GM19240 (cell line): ENCODE data around the gene EGFR.

Experiments used
- DNase-seq: peaks from one replicate; pipeline ENCODE4 v3.0.0; 2011; ENCODE audit warnings: low spot score; ENCODE audit not compliant: insufficient read length

Gene EGFR

DNA sequence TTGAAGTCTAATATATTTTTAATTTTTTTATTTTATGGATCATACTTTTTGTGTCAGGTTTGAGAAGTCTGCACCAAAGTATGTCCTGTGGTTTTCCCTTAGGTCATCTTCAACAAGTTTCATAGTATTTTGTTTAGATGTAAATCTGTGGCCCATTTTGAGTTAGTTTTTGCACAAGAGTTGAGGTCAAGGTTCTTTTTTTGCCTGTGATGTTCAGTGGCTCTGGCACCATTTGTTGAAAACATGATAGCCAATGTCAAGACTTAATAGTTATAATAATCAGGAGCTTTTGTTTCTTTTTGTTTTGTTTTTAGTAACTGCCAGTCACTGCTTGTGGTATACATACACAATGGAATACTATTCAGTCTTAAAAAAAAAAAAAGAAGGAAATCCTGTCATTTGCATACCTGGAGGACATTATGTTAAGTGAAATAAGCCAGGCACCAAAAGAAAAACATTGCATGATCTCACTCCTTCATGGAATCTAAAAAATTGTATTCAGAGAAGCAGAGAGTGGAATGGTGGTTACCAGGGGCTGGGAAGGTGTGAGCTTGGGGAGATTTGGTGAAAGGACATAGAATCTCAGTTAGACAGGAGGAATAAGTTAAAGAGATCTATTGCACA lies 61.3 kb downstream of the EGFR start:
- DNase-seq: no peak

DNA sequence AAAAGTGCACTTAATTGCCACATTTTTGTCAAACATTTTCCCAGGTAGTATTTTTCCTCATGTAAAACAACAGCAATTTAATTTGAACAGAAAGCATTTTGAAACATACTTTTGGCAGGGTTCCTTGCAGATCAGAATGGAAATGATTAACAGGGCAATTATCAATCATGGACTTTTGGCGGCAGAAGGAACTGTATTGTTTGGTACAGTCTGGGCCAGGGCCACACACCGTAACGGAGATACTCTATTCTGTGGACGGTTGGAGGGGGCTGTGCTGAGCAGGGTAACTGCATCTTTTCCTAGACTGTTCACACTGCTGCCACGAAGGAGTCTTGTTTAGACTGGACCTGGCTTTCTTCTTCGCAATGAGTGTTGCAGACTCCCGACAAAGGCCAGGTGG lies 62.3 kb downstream of the EGFR start:
- DNase-seq: no peak

DNA sequence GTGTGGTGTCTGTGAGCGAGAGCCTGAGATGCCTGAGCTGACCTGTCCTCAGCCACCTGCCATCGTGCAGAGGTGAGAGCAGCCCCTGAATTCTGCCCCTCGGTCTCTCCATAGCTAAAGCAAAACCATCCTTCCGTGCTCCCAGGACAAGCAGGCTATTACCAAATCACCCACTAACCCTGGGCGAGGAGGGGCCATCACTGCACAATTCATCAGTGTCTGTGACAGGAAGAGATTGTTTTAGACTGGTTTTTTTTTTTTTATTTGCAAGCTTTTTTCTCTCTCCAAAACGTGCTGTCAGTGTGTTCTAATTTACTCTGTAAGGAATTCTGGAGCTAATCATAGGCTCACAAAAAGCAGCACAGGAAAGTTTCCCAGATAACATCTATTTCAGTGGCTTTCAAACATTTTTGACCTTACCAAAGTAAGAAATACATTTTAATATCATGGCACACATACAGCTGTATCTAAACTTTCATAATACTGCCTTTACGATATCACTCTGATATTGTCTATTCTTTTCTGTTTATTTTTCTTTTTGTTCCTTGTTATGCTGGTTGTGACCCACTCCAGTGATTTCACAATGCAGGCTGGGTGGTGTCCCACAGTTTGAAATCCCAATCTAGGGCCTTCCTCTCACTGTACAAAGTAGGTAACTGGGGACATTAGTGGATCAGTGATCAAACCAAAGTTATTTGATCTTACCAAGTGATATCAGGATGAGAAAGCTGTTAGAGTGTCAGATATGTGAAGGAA lies 62.8 kb downstream of the EGFR start:
- DNase-seq: no peak

DNA sequence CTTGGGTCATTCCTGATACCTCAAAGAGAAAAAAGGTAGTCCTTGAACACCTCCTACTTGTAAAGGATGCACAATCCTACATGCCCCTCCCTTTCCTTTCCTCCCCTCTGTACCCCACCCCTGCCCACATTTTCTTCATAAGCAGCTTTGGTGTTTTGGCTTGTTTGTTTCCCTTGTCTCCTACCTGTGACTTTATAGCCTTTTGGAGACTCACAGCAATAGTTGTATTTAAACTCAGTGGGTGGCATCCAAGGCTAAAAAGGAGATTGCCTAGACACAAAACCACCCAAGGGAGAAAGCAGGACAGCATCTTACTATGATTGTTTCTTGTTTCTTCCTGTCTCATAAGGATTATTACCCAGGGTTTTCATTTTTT lies 63.4 kb downstream of the EGFR start:
- no peak for DNase-seq

DNA sequence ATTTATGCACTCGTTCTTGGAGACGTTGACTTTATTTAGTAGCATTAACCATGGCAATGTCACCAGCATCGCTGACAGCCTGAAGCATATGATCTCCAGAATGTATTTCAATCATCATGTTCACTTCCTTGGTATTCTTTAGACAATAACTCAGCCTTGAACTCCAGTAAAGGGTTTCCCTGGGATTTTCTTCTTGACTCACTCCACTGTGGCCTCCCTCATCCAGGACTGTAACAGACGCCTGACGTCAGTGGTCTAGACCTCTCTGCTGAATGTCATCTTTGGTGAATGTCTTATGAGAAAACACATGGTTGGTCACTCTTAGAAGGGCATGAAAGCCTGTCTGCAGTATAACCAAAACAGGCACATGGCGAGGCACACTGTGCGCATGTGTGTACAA lies 64.4 kb downstream of the EGFR start:
- DNase-seq: no peak

DNA sequence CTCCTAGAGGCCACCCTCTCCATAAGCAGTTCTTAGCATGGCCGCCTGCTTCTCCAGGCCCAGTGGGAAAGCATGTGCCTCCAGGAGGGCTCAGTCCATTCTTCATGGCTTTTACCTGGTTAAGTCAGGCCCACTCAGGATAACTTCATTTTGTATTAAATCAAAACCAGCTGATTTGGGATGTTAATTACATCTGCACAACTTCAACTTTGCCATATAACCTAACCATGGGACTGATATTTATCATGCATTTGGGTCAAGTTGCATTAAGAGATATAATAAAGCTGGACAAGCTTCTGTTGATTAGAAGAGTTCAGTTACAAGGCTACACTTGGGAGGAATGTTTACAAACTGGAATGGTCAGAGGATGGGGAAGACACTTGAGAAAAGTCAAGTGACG lies 65.5 kb downstream of the EGFR start:
- no peak for DNase-seq

DNA sequence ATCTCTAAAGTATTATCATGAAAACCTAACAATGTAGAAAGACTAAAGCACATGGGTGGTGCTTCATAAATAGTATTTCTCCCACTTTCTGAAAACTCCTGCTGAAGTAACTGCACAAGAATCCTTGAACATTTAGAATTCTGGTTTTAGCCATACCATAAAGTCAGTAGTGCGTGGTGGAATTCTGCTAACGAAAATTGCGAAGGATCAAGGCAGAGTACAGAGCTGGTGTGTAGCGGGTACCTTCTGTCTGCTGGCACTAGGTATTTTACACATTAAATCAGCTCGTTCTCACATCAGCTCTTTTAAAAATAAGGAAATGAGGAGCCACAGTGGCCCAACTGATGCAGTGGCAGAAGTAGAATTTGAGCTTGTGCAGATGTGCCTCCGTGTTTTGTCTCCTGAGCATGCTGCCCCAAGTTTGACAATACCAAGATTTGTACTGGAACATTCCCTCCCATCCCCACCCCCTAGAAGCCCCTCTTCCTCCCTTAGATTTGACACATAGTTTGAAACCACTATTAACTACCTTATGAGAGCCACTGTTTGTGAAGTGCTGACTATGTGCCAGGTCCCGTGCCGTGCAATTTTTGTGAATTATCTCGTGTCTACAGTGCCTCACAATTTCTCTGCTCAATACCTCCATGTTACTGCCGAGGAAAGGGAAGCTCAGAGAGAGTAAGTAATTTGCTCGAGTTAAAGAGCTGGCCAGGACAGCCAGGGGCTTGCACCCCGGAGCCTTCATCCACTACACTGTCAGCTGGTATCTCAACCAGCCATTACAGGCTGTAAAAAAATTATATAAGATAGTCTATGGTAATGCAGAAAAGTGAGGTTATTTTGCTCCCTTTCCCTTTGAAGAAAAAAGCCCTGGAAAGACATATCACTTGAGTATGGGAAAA lies 66.9 kb downstream of the EGFR start:
- DNase-seq: no peak

DNA sequence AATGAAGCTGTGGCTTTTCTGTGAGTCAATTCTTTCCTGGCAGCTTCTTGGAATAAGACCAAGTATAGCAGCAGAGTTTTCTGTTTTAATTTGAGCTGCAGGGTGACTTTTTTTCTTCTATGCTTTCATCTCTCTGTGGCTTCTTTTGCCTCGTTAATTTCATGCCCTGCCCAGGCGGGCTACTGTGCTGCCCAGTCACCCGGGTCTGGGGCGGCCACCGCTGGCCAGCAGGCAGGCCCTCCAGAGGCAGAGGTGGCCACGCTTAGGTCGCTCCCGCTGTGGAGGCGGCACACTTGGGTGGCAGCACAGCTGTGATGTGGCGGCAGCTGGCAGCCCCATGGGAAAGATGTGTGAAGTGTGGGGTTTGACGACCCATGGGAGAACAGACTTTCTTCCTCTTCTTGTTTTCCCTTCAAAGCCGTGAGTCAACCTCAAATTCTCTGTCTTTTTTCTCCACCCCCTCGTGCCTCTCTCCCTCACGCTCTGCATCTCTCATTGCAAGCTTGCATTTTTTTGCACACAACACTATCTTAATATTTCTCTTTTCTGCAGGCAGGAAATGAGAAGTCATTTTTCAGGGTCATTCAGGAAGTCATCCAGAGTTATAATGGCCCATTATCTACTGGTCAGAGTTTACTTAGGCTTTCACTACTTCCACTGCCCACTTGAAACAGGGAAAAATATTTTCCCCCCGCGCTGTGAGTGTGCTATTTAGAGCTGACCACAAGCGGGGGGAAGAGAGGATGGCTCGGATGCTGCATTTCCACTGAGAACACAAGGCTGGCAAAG lies 67.8 kb downstream of the EGFR start:
- DNase-seq: no peak

DNA sequence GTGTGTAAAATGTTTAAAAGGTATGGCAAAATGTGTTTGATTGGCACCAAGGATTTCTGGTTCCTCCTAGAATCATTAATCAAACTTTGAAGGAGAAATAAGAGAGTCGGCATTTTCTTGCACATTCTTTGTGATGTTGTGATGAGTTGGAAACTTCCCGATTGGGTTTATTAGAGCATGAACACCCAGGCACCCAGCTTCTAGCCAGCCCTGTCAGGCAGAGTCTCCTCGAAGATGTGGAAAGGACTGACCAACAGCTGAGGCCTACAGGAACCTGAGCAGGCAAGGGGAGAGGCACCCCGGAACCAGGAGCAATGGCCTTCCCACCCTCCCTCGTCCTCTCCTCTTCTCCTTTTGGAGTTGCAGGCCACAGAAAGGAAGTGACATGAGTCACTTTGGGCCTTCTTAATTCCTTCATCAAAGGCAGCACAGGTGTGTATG lies 68.7 kb downstream of the EGFR start:
- no peak for DNase-seq

DNA sequence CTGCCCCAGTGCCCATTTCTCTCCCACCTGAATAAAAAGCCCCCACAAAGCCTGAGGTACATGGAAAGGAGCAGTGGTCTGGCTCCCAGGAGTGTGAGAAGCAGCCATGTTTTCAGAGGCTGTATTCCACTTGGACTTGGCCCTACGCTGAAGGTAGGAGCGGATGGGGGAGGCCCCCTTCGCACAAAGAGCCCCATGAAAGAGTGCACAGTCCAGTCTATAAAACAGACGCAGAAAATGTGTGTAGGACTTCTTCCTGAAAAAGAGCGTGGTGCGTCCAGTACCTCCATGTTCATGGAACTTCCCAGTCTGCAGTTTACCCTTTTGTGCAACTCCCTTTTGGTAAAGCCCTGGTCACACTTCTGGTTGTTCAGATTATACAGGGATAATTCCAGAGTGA lies 69.3 kb downstream of the EGFR start:
- DNase-seq: no peak

DNA sequence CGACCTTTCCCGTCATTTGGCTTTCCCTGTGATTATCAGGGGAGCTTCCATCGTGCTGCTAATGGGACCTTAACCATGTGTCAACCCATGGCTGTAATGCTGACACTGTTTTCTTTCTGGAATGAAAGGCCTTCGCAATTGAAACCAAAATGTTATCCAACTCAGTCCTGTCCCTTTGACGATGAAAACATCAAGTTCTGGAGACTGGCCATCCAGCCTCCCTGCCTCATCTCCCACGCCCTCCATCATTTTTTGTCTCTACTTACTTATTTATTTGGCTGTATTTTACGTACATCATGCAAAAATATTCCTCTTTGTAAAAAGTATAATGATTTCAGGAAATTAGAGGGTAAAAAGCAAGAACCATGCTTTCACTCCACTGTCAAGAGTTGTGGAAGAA lies 69.8 kb downstream of the EGFR start:
- no peak for DNase-seq

DNA sequence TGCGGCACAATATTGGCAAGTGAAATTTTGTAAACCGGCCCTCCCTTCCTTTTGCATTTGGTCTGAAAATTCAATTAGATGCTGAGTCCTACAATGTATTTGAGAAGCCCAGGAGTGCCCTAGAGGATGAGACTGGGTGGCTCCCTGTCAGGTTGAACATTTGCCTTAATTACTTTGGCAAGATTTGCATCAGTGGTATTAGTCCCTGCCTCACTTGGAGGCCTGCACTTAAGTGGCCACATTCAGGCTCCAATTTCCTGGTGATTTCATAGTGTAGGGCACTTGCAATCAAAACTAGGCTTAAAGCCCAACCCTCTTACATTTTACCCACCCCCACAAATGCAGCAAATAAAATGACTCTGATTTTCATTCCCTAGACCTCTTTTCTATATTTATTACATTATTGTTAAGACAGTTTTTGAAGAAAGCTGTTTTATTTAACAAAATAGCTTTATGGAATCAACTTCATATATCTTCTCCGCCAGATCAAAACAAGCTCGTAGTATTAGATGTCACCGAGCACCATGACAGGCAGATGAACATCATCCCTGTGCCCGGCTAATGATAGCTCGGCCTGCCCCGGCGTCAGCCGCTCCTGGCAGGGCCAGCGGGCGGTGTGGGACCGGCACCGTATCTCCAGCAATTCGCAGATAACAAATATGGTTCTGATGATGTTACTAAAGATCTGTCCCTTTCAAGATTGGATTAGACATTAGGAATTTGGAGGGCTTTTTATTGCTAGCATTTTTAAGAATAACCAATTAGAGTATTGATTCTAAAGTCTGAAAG lies 73.6 kb downstream of the EGFR start:
- DNase-seq: no peak

DNA sequence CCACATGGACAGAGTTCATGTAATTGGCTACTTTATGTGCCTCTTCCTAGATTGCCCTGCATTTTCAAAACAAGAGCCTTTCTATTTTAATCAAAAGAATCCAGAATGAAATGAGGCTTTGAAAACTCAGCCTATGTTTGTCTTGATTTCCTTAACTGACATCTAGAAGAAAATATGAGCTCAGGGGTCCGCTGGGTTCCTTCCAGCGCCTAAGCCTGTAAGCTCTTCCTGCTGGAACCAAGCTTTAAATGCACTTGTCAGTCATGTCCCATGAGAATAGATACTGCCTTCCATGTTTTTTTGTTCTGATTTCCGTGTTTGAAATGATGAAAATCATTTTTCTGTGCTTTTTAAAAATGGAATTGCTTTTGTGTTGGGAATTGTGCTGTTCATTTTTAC lies 74.2 kb downstream of the EGFR start:
- no peak for DNase-seq

DNA sequence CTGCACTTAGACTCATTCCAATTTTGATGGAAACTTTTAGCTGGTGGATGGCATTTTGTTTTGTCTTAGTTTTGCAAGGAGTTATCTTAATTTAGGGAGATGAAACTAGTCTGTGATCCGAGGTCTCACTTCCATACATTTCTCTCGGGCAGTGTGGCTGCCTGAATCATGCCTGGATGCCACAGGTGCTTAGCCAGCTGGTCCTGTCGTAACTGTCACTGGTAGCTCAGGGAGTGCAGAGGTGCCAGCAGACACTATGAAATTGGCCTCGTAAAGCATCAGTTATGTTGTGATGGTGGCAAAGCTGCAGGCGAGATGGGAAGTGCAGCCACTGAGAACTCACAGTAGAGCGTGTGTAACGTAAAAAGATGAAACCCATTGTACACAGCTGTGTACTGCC lies 74.9 kb downstream of the EGFR start:
- DNase-seq: no peak

DNA sequence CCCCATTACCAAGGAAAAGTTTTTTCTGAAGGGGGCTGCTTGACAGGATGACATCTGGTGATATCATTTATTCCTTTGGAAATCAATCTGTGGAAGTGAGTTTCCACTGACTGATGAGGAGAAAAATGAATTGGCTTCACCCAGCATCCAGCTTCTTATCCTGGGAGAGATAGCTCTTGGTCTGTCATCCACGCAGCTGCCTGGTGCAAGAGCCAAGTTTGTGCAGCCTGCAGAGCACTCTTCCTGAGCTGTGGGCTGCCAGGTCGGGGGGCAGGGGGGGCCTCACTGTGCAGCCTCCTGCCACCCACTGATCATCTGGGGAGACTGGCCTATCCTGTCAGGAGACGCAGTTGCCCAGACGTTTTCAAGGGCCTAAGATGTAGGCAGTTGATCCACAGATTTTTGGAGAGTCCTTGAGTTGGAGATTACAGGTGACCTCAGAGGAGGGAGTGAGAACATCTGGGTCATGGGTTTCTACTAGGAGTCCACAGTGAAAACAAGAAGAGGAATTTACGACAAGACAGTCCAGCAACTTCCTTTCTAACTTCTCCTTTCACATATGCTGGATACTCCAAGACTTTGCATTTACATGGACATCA lies 75.4 kb downstream of the EGFR start:
- DNase-seq: no peak

DNA sequence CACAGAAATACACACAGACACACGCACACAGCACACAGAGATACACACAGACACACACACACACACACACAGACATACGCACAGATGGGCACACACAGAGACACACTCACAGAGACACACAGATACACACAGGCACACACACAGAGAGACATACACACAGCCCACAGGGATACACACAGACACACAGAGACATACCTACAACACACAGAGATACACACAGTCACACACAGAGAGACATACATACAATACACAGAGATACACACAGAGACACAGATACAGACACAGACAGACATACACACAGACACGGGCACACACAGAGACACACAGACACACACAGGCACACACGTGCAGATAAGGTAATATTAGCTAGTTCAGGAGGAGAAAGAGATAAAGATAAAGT lies 76.9 kb downstream of the EGFR start:
- no peak for DNase-seq

DNA sequence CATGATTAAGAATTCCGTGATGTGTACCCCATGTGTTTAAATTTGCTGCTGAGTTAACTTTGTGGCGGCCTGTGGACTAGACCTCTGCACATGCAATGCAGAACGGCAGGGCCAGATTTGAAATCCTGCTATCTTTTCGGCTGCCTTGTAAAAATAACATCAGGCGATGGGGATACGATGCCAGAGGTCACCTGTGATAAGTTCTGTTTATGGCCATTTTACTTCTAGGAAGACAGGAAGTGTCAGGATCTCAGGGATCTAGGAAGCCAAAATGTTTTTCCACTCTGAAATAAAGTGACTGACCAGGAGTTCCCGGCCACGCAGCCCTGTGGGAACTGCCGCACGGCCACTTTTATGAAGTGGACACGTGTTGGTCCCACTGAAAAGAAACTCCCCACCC lies 77.5 kb downstream of the EGFR start:
- DNase-seq: no peak

DNA sequence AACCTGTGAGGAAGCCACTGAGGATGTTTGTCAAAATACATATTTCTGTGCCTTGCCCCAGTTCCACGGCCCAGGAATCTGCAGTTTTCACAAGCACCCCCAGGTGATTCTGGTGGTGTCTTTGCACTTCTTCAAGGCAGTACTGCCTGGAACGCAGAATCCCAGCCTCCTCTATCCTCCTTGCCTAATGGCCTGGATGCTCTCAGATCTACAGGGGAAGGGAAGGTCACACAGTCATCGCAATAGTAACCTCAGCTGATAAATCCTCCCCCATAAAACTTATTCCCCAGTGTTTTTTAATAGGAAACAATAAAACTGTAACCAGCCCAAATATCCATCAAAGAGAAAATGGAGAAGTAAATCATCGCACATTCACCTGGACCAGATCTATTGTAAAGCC lies 78.3 kb downstream of the EGFR start:
- DNase-seq: no peak

DNA sequence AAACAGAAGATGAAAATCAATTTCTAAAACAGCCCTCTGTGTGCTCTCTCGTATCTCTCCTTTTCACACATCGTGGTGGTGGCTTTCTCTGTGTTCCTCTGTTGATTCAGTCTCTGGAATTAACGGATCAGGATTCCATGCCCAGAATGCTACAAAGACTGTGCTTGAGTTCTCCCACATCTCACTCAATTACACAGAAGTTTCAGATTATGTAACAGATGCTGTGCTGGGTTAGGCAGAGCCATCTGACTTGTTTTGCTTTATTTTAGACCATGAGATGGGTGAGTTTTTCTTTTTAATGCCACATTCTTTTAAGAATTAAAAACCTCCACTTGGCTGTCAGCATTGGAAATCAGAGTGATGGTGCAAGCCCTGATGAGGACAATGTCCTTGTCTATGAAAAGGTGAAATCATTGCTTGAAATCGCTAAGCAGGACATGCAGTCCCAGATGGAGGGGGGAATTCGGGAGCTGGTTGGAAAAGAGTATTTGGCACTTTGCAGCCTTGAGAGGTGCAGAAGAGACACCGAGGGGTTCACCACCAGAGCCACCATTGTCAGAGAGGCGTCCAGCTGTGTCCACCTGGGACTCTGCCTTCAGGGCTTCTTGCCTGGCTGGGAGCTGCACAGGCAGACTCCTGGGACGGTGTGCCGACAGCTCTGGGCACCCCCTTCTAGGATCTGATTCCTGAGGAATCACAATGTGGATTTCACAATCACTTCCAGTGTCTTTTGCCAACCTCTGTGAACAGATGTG lies 80.4 kb downstream of the EGFR start:
- DNase-seq: no peak
